ENCODE measurements around the gene MALRD1.

The MALRD1 gene

DNA sequence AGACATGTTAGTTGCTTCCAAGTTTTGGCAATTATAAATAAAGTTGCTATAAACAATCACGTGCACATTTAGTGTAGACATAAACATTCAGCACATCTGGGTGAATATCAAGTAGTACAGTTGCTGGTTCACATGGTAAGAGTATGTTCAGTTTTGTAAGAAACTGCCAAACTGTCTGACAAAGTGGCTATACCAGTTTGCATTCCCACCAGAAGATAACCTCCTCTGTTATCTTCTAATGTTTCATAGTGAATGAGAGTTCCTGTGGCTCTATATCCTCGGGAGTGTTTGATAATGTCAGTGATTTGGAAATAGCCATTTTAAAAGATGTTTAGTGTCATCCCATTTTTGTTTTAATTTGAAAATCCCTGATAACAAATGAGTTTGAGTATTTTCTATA lies 508.1 kb downstream of the MALRD1 start:
- no peak overlapping the region for H3K4me3 ChIP-seq (replicated peaks in 1 of 2; ENCODE audit: low read depth in 2 of 2, low read length in 2 of 2)
- TF ChIP-seq, protein P1, sequence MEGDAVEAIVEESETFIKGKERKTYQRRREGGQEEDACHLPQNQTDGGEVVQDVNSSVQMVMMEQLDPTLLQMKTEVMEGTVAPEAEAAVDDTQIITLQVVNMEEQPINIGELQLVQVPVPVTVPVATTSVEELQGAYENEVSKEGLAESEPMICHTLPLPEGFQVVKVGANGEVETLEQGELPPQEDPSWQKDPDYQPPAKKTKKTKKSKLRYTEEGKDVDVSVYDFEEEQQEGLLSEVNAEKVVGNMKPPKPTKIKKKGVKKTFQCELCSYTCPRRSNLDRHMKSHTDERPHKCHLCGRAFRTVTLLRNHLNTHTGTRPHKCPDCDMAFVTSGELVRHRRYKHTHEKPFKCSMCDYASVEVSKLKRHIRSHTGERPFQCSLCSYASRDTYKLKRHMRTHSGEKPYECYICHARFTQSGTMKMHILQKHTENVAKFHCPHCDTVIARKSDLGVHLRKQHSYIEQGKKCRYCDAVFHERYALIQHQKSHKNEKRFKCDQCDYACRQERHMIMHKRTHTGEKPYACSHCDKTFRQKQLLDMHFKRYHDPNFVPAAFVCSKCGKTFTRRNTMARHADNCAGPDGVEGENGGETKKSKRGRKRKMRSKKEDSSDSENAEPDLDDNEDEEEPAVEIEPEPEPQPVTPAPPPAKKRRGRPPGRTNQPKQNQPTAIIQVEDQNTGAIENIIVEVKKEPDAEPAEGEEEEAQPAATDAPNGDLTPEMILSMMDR (IDR thresholded peaks at IDR 0.05; ENCODE audit: low read depth, low read length) = no peak
- no peak for DNase-seq (ENCODE audit: low read depth in 2 of 2)

DNA sequence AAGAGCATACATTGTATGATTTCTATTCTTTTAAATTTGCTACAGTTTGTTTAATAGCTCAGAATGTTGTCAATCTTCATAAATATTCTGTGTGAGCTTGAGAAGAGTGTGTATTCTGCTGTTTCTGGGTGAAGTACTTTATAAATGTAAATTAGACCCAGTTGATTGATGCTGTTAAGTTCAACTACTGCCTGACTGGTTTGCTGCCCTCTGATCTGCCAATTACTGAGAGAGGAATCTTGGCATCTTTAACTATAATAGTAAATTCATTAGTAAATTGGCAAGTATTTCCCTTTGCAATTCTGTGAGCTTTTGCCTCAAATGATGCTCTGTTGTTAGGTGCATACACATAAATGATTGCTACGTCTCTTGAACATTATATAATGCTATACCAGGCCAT lies 512.6 kb downstream of the MALRD1 start:
- DNase-seq (ENCODE audit: low read depth in 2 of 2) = no peak
- no peak overlapping the region for H3K4me3 ChIP-seq (replicated peaks in 1 of 2; ENCODE audit: low read depth in 2 of 2, low read length in 2 of 2)

DNA sequence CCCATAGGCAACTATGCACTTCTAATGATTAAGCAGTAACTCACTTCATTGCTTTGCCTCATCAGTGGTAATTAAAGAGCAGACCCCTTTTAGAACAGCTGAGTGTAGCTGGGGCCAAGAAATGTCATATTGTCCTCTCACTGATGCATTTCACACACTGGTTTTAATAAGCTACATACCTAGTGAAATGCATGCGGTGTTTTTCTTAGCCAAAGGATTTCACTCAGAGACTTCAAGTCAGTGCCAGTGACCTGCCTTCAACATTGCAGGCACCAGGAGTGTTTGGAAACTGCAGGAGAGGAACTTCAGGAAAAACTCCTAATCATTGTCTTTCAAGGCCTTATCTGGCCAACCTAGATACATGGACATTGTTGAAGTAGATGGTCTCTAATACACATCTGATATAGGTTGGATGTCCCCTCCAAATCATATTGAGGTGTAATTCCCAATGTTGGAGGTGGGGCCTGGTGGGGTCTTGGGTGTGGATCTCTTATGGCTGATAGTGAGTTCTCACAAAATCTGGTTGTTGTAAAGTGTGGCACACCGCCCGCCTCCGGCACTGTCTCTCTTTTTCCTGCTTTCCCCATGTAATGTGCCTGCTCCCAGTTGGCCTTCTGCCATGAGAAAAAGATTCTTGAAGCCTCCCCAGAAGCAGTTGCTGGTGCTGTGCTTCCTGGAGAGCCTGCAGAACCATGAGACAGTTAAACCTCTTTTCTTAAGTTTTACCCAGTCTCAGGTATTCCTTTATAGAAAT lies 515.0 kb downstream of the MALRD1 start:
- no peak overlapping the region for H3K4me3 ChIP-seq (replicated peaks in 1 of 2; ENCODE audit: low read depth in 2 of 2, low read length in 2 of 2)
- peak in 1 of 2 donors; percentile 4 for DNase-seq (ENCODE audit: low read depth in 2 of 2)
- TF ChIP-seq, protein P1 (IDR thresholded peaks at IDR 0.05; ENCODE audit: low read depth, low read length) = no peak

More for the DNA sequence above, 512.6 kb downstream of the MALRD1 start:
- TF ChIP-seq, protein P1 (IDR thresholded peaks at IDR 0.05; ENCODE audit: low read depth, low read length) = no peak

DNA sequence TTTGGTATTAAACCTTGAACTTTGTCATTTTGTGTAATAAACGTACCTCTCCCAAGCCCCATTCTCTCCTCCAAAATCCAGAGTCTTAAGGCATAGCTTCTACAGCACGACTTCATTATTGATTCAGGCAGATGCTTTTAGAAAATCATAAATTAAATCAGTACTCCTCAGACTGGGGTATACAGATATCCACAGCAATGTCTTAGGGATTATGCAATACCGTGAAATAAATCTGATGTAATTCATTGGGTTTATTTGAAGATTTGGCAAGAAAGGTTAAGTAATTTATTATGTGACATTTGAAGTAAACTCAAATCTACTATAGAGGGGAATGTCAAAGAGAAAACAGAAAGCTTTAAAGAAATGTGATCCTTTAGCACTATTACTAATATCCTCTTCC lies 521.5 kb downstream of the MALRD1 start:
- no peak for DNase-seq (ENCODE audit: low read depth in 2 of 2)
- no peak overlapping the region for H3K4me3 ChIP-seq (replicated peaks in 1 of 2; ENCODE audit: low read depth in 2 of 2, low read length in 2 of 2)

DNA sequence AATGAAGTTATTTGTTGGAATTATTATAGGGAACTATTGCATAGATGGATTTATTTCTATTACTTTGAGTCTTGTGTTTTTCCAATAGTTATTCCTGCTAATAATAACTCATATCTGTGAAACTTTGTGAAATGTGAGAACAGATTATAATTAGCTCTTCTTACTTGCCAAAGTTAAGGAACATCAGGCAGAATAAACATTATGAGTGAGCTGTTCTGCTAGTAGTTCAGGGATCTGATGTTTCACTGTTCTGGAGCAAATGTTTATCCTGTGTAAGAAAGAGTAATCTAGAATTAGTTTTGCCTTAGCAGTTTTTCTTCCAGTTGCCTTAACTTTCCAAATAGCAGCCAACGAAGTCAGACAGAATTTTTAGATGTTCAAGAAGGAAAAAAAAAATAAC lies 522.4 kb downstream of the MALRD1 start:
- TF ChIP-seq, protein P1 (IDR thresholded peaks at IDR 0.05; ENCODE audit: low read depth, low read length) = no peak
- DNase-seq (ENCODE audit: low read depth in 2 of 2) = no peak

More for the DNA sequence above, 521.5 kb downstream of the MALRD1 start:
- TF ChIP-seq, protein P1 (IDR thresholded peaks at IDR 0.05; ENCODE audit: low read depth, low read length) = no peak

DNA sequence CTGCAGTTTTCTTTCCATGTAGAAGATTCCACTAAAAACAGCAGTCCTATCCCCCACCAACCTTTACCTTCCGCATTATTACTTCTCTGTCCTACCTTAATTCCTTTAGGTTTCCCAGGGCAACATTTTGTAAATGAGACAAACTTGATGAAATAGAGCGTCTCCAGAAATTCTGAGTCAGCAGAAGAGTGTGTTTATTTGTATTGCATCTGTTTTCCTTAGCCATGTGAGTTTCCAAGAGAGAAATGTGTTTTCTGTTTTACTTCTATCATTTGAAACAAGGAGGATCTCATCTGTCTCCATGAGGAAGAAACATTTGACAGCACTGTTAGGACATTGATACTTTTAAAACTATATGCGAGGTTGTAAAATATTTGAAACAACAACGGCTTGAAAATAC lies 523.5 kb downstream of the MALRD1 start:
- DNase-seq (ENCODE audit: low read depth in 2 of 2) = no peak
- TF ChIP-seq, protein P1 (IDR thresholded peaks at IDR 0.05; ENCODE audit: low read depth, low read length) = no peak
- no peak overlapping the region for H3K4me3 ChIP-seq (replicated peaks in 1 of 2; ENCODE audit: low read depth in 2 of 2, low read length in 2 of 2)

More for the DNA sequence above, 522.4 kb downstream of the MALRD1 start:
- H3K4me3 ChIP-seq (replicated peaks in 1 of 2; ENCODE audit: low read depth in 2 of 2, low read length in 2 of 2) = no peak overlapping the region
